BLaER1 treated with 17β-estradiol and CSF1 and Interleukin-3, amounts not matched to agents 10 nM and 100 nM (cell line): Measurements from ENCODE around the gene RASL11A.
"Not testable (repeated sequence)": the region's sequence is repeated elsewhere in the genome, so short reads cannot be mapped to it uniquely, and the experiment has no call there.

Experiments
- H3K27ac ChIP-seq, 11 experiments: shearing (Covaris generic); formaldehyde crosslinking; 2 replicates each; pipeline ENCODE4 v1.8.1; 2022
- H3K27me3 ChIP-seq, 11 experiments: shearing (Covaris generic); formaldehyde crosslinking; 2 replicates each; pipeline ENCODE4 v1.8.1; 2022
- H3K36me3 ChIP-seq, 11 experiments: shearing (Covaris generic); formaldehyde crosslinking; 2 replicates each; pipeline ENCODE4 v1.8.1; 2022
- H3K4me1 ChIP-seq, 10 experiments: shearing (Covaris generic); formaldehyde crosslinking; 2 replicates each; pipeline ENCODE4 v1.8.1; 2022
- H3K4me2 ChIP-seq, 11 experiments: shearing (Covaris generic); formaldehyde crosslinking; 2 replicates each; pipeline ENCODE4 v1.8.1; 2022
- H3K4me3 ChIP-seq, 10 experiments: shearing (Covaris generic); formaldehyde crosslinking; 2 replicates each; pipeline ENCODE4 v1.8.1; 2022
- H3K9ac ChIP-seq, 11 experiments: shearing (Covaris generic); formaldehyde crosslinking; 2 replicates each; pipeline ENCODE4 v1.8.1; 2022
- H3K9me3 ChIP-seq, 11 experiments: shearing (Covaris generic); formaldehyde crosslinking; replicated peaks in 1 of 11; 2 replicates each; pipeline ENCODE4 v1.8.1; 2022
- H4K20me1 ChIP-seq, 11 experiments: shearing (Covaris generic); formaldehyde crosslinking; 2 replicates each; pipeline ENCODE4 v1.8.1; 2022
- Cebpa-rat ChIP-seq, 11 experiments: shearing (Covaris generic); IDR thresholded peaks; 2 replicates each; pipeline ENCODE4 v1.8.1; 2022

Gene RASL11A

DNA sequence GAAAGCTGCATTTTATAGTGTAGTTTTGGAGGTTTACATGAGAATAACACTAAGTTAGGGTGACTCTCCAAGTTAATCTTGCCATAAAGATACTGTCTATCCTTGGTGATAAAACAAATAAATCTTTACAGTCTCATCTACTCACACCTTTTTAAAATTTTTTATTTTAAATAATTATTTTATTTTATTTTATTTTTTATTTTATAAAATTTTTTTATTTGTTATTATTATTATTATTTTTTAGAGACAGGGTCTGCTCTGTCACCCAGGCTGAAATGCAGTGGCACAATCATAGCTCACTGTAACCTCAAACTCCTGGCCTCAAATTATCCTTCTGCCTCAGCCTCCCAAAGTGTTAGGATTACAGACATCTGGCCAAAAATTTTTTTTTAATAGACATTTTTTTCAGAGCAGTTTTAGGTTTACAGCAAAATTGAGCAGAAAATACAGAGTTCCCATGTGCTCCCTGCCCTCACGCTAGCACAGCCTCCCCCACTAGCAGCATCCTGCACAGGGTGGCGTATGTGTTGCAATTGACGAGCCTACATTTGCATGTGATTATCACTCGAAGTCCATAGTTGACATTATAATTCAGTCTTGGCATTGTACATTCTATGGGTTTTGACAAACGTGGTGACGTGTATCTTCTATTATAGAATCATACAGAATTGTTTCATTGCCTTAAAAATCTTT lies 41.0 kb downstream of the RASL11A start:
- no peak overlapping the region for H3K27ac ChIP-seq
- TF ChIP-seq Cebpa-rat (IDR thresholded peaks at IDR 0.05), result no peak

DNA sequence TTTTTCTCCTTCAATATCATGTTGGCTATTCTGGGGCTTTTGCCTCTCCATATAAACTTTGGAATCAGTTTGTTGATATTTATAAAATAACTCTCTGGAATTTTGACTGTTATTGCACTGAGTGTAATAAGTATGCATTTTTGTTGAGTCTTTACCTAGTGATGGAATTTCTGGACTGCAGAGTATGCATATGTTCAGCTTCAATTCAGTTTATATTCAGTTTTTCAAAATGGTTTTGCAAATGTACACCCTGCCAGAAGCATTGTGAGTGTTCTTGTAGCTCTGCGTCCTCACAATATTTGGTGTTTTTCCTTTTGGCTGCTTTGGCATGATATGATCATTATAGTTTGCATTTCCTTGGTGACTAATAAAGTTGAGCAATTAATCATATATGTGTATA lies 43.1 kb downstream of the RASL11A start:
- H3K36me3 ChIP-seq, result no peaks in the 10 kb centered on the region
- H3K27me3 ChIP-seq, result no peaks in the 10 kb centered on the region
- no peaks in the 10 kb centered on the region for H4K20me1 ChIP-seq
- H3K4me2 ChIP-seq, result no peak overlapping the region
- H3K9me3 ChIP-seq, result no peaks in the 10 kb centered on the region
- H3K27ac ChIP-seq, result no peak overlapping the region
- H3K4me1 ChIP-seq, result peaks cover 0 to 8% (median 2%) of the 10 kb centered on the region in 10 experiments; a peak in 4 of 20 replicates
- no peak for TF ChIP-seq Cebpa-rat (IDR thresholded peaks at IDR 0.05)
- H3K9ac ChIP-seq, result no peak overlapping the region
- no peak overlapping the region for H3K4me3 ChIP-seq

More for the DNA sequence above, 41.0 kb downstream of the RASL11A start:
- H3K36me3 ChIP-seq, result no peaks in the 10 kb centered on the region
- H3K27me3 ChIP-seq, result no peaks in the 10 kb centered on the region
- H3K9me3 ChIP-seq, result no peaks in the 10 kb centered on the region
- no peaks in the 10 kb centered on the region for H4K20me1 ChIP-seq
- no peak overlapping the region for H3K9ac ChIP-seq
- peaks cover 3 to 12% (median 6%) of the 10 kb centered on the region in 10 experiments; a peak in 17 of 20 replicates for H3K4me1 ChIP-seq
- no peak overlapping the region for H3K4me3 ChIP-seq
- H3K4me2 ChIP-seq, result no peak overlapping the region

GRCh38 chr13:27319404-27319803 lies 48.8 kb downstream of the RASL11A start:
- no peaks in the 10 kb centered on the region for H3K36me3 ChIP-seq
- H4K20me1 ChIP-seq, result no peaks in the 10 kb centered on the region
- no peak overlapping the region for H3K4me3 ChIP-seq
- no peak overlapping the region for H3K27ac ChIP-seq
- no peak overlapping the region for H3K4me2 ChIP-seq
- H3K4me1 ChIP-seq, result no peaks in the 10 kb centered on the region
- peaks cover 0 to 5% (median 0%) of the 10 kb centered on the region in 11 experiments; a peak in 1 of 22 replicates for H3K9me3 ChIP-seq
- no peaks in the 10 kb centered on the region for H3K27me3 ChIP-seq
- no peak overlapping the region for H3K9ac ChIP-seq
- no peak for TF ChIP-seq Cebpa-rat (IDR thresholded peaks at IDR 0.05)

DNA sequence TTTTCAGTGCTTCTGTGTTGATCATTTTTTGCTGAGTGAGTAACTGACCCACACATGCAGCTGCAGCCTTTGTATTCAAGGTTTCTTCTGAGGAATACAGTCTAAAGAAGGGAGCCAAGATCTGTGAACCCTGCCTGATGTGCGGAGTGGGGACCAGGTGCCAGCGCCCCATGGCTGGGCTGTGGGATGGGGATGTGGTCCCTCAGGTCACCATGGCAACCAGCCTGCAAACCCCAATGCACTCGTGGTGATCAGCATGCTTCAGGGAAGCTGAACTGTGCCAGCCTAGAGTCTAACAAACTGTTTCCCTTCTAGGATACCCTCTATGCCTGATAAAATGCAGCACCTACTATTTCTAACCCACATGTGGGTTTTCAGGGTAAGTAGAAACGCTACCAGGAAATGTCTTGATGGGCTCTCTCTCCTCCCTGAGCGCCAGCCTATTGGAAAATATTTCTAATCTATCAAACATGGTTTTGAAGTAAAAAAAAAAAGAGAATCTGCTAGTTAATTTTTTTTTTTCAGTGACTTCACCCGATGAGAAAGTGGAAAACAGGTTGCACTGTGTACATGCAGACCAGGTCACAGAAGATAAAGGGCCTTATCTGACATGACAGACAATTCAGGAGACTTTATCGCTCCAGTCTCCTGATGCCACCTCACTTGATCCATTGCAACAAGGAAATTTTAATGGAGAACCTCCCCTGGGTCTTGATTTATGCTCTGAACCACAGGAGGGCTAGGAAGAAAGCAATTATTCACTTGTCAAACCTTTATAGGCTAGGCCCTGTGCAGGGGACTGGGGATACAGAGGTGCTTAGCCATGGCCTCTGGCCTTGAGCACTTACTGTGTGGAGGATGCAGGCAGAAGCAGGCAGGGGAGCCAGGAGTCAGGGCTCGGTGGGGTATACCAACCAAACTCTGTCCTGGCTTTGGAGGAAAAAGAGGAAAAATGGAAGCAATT lies 51.1 kb downstream of the RASL11A start:
- Histone ChIP-seq H4K20me1 (no peaks in the 10 kb centered on the region), H3K9me3 (peaks cover 0 to 5% (median 0%) of the 10 kb centered on the region in 11 experiments; a peak in 1 of 22 replicates)

GRCh38 chr13:27322443-27322842 lies 51.8 kb downstream of the RASL11A start:
- H3K4me2 ChIP-seq, H3K36me3 ChIP-seq, H3K4me3 ChIP-seq, H3K27ac ChIP-seq, H4K20me1 ChIP-seq, H3K4me1 ChIP-seq, H3K9me3 ChIP-seq, H3K9ac ChIP-seq, H3K27me3 ChIP-seq: not testable (repeated sequence)

More for the DNA sequence above, 51.1 kb downstream of the RASL11A start:
- Histone ChIP-seq H3K27ac (no peak overlapping the region), H3K27me3 (no peaks in the 10 kb centered on the region), H3K9ac (no peak overlapping the region), H3K4me1 (no peaks in the 10 kb centered on the region), H3K36me3 (no peaks in the 10 kb centered on the region), H3K4me3 (no peak overlapping the region), H3K4me2 (no peak overlapping the region)
- no peak for TF ChIP-seq Cebpa-rat (IDR thresholded peaks at IDR 0.05)
